ENCODE results near the gene DRAP1.

GRCh38 chr11:65912845-65913244 lies 6.4 kb upstream of the DRAP1 start:
- TF ChIP-seq POLR2A (IDR thresholded peaks at IDR 0.05) (no peak), CTCF (IDR thresholded peaks at IDR 0.05) (no peak)
